SK-N-SH (cell line): ENCODE data around the gene SLFN11. TPM values are rescaled to one million over a fixed set of nuclear protein-coding genes. Genes with fewer than 3 reads are reported as not detected.
A peak's percentile ranks its signal among the peaks of the same experiment; 100 is the strongest.

ENCODE experiments used
- CTCF ChIA-PET: fragments of 300-600, 350-600 bp; formaldehyde crosslinking; extraction: SDS; loops from one replicate; lab custom pipeline; 2021; lab: Yijun Ruan, JAX
- POLR2A ChIA-PET: fragments of 350-600 bp; sonication (Branson Sonifier 250); formaldehyde crosslinking; extraction: SDS; loops from one replicate; lab custom pipeline; 2020; ENCODE audit warnings: antibody characterized with exemption, inconsistent platforms; lab: Yijun Ruan, JAX
- DNase-seq: peaks from one replicate; pipeline ENCODE4 v3.0.0; 2012
- H2AFZ ChIP-seq: fragments of 200-600 bp; sonication (generic); 2 replicates; pipeline ENCODE4 v1.8.1; 2016; ENCODE audit warnings: antibody characterized with exemption, mild to moderate bottlenecking, low read depth
- H3F3A ChIP-seq: fragments of 200-600 bp; sonication (generic); replicated peaks from 2 replicates; pipeline ENCODE3; 2016; ENCODE audit warnings: antibody characterized with exemption, mild to moderate bottlenecking; ENCODE audit not compliant: insufficient read depth
- H3K27ac ChIP-seq, 2 experiments: fragments of 200-500 bp in 1 of 2; fragments of 200-600 bp in 1 of 2; sonication (Bioruptor generic) in 1 of 2; sonication (generic), shearing (Covaris generic) in 1 of 2; 2 replicates each; pipeline versions ENCODE4 v1.5.1 to v1.6.1; 2014 to 2016; ENCODE audit warnings: low read depth in 2 of 2, inconsistent platforms in 1 of 2, low read length in 1 of 2, mild to moderate bottlenecking in 1 of 2, mixed read lengths in 1 of 2
- H3K27me3 ChIP-seq: fragments of 200-600 bp; sonication (generic), shearing (Covaris generic); 2 replicates; pipeline ENCODE4 v1.6.1; 2016; ENCODE audit warnings: mixed run types; ENCODE audit not compliant: insufficient read depth
- H3K36me3 ChIP-seq, 2 experiments: fragments of 200-500 bp in 1 of 2; fragments of 200-600 bp in 1 of 2; sonication (Bioruptor generic) in 1 of 2; sonication (generic) in 1 of 2; replicated peaks in 1 of 2; 2 replicates each; pipeline versions ENCODE3 to v1.5.1; 2014 to 2016; ENCODE audit warnings: low read length in 1 of 2, mild to moderate bottlenecking in 1 of 2; ENCODE audit not compliant: insufficient read depth in 2 of 2, control insufficient read depth in 1 of 2
- H3K4me1 ChIP-seq, 2 experiments: fragments of 200-500 bp in 1 of 2; fragments of 200-600 bp in 1 of 2; sonication (Bioruptor generic) in 1 of 2; sonication (generic), shearing (Covaris generic) in 1 of 2; 2 replicates each; pipeline versions ENCODE4 v1.5.1 to v1.6.1; 2014 to 2016; ENCODE audit warnings: low read depth in 1 of 2, low read length in 1 of 2, mixed run types in 1 of 2; ENCODE audit not compliant: insufficient read depth in 2 of 2, control insufficient read depth in 1 of 2
- H3K4me2 ChIP-seq: fragments of 200-600 bp; sonication (generic), shearing (Covaris generic); 2 replicates; pipeline ENCODE4 v1.6.1; 2017; ENCODE audit warnings: mixed run types
- H3K4me3 ChIP-seq, 2 experiments: fragments of 200-500 bp in 1 of 2; fragments of 200-600 bp in 1 of 2; sonication (Bioruptor generic) in 1 of 2; sonication (generic), shearing (Covaris generic) in 1 of 2; 2 replicates each; pipeline versions ENCODE4 v1.5.1 to v1.8.1; 2014 to 2016; ENCODE audit warnings: low read depth in 2 of 2, inconsistent platforms in 1 of 2, low read length in 1 of 2, mild to moderate bottlenecking in 1 of 2, mixed read lengths in 1 of 2, moderate library complexity in 1 of 2
- H3K79me2 ChIP-seq: fragments of 200-600 bp; sonication (generic); 2 replicates; pipeline ENCODE4 v1.8.1; 2017; ENCODE audit warnings: mild to moderate bottlenecking; ENCODE audit not compliant: insufficient read depth
- H3K9ac ChIP-seq: fragments of 200-600 bp; sonication (generic); 2 replicates; pipeline ENCODE4 v1.6.1; 2017; ENCODE audit warnings: mixed run types
- H3K9me2 ChIP-seq: fragments of 200-600 bp; sonication (generic); 2 replicates; pipeline ENCODE4 v1.6.1; 2017; ENCODE audit warnings: mixed run types
- H3K9me3 ChIP-seq: fragments of 200-600 bp; sonication (generic); 2 replicates; pipeline ENCODE4 v1.6.1; 2017; ENCODE audit warnings: mixed run types, mild to moderate bottlenecking, moderate library complexity
- H4K20me1 ChIP-seq: fragments of 200-600 bp; sonication (generic); 2 replicates; pipeline ENCODE4 v1.6.1; 2017; ENCODE audit warnings: mild to moderate bottlenecking, mixed run types; ENCODE audit not compliant: insufficient read depth
- CHD2 ChIP-seq: fragments of 150-350 bp; IDR thresholded peaks from 2 replicates; pipeline ENCODE4 v1.6.1; 2018; ENCODE audit warnings: low read length; ENCODE audit not compliant: partially characterized antibody
- EP300 ChIP-seq, 2 experiments: IDR thresholded peaks; 2 replicates each; pipeline versions ENCODE4 v1.4.0 to v1.6.1; 2012; ENCODE audit warnings: borderline replicate concordance in 1 of 2, low read depth in 1 of 2, low read length in 1 of 2
- FOSL2 ChIP-seq: IDR thresholded peaks from 2 replicates; pipeline ENCODE4 v1.4.0; 2012; ENCODE audit warnings: low read depth, mild to moderate bottlenecking, moderate library complexity, borderline replicate concordance
- FOXJ3 ChIP-seq: sonication (generic); formaldehyde crosslinking; IDR thresholded peaks from 2 replicates; pipeline ENCODE4 v1.5.1; 2020; ENCODE audit warnings: mild to moderate bottlenecking, missing genetic modification reagents
- FOXM1 ChIP-seq: IDR thresholded peaks from 2 replicates; pipeline ENCODE4 v1.4.0; 2012; ENCODE audit warnings: low read depth, mild to moderate bottlenecking
- GATA2 ChIP-seq: sonication (generic); formaldehyde crosslinking; IDR thresholded peaks from 2 replicates; pipeline ENCODE4 v1.5.0; 2020; ENCODE audit warnings: mild to moderate bottlenecking, missing genetic modification reagents
- JUND ChIP-seq: IDR thresholded peaks from 2 replicates; pipeline ENCODE4 v1.4.0; 2012
- NFIC ChIP-seq: IDR thresholded peaks from 2 replicates; pipeline ENCODE4 v1.4.0; 2012; ENCODE audit warnings: borderline replicate concordance
- RAD21 ChIP-seq: IDR thresholded peaks from 2 replicates; pipeline ENCODE4 v1.6.1; 2012; ENCODE audit warnings: mild to moderate bottlenecking, low read length
- RXRA ChIP-seq: IDR thresholded peaks from 2 replicates; pipeline ENCODE4 v1.4.0; 2012; ENCODE audit warnings: low read depth, mild to moderate bottlenecking, borderline replicate concordance
- TAF1 ChIP-seq: IDR thresholded peaks from 2 replicates; pipeline ENCODE4 v1.6.1; 2012; ENCODE audit warnings: low read depth, mild to moderate bottlenecking, low read length, moderate library complexity, borderline replicate concordance
- TCF12 ChIP-seq: IDR thresholded peaks from 2 replicates; pipeline ENCODE4 v1.4.0; 2012
- WGBS: methylation state at CpG from one replicate; pipeline ENCODE4 v1.1.6; 2017; ENCODE audit warnings: low lambda C conversion rate; 5-methylcytosine and 5-hydroxymethylcytosine counted together
- polyA plus RNA-seq, 3 experiments: library from polyadenylated mRNA; depleted of rRNA; stranded (reverse); fragments of >200 nt; gene quantifications; 2 replicates each; pipeline ENCODE4 v1.2.3, GENCODE V29; 2012
- TF ChIP-seq, protein P1 (sequence below): IDR thresholded peaks from 2 replicates; pipeline ENCODE4; 2012
- TF ChIP-seq, protein P2 (sequence below): IDR thresholded peaks from 2 replicates; pipeline ENCODE4 v1.4.0; 2012; ENCODE audit warnings: low read depth, borderline replicate concordance
- TF ChIP-seq, protein P3 (sequence below): fragments of 150-350 bp; IDR thresholded peaks from 2 replicates; pipeline ENCODE4 v1.6.1; 2016; ENCODE audit warnings: mild to moderate bottlenecking, low read depth, low read length

SLFN11 gene
- polyA plus RNA-seq, 1 of the 3 experiments (the other 2 are of a cell fraction), result 0.02 TPM

DNA sequence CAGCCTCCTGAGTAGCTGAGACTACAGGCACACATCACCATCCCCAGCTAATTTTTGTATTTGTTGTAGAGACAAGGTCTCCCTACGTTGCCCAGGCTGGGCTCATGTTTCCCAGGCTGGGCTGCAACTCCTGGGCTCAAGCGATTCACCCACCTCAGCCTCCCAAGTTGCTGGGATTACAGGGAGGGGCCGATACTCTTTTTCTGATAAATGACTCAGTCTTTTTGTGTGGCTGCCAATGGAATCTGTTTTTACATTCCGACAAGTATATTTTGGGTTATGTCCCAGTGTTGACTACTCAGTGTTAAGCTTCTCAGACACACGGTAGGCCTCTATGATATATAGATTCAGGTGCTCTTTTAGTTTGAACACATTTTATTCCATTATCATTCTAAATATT is 58.1 kb downstream of the SLFN11 start:
- peaks cover 0 to 3% of the 10 kb centered on the region in 2 experiments; a peak in 1 of 4 replicates for H3K4me1 ChIP-seq
- peak overlapping the region; percentile 53; the same call in 1 of the 2 replicates for H3K4me2 ChIP-seq
- H3K9ac ChIP-seq, result no peak overlapping the region
- H2AFZ ChIP-seq, result no peak overlapping the region
- H3K4me3 ChIP-seq, result no peak overlapping the region
- TF ChIP-seq GATA2 (CRISPR knock-in tag), result no peak
- peak; percentile 8; the same call in 1 of the 2 replicates for TF ChIP-seq TCF12
- TF ChIP-seq, protein P1, sequence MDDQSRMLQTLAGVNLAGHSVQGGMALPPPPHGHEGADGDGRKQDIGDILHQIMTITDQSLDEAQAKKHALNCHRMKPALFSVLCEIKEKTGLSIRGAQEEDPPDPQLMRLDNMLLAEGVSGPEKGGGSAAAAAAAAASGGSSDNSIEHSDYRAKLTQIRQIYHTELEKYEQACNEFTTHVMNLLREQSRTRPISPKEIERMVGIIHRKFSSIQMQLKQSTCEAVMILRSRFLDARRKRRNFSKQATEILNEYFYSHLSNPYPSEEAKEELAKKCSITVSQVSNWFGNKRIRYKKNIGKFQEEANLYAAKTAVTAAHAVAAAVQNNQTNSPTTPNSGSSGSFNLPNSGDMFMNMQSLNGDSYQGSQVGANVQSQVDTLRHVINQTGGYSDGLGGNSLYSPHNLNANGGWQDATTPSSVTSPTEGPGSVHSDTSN, result 0 out of 2 replicates have a peak, but pooled peaks have one; percentile 3
- peak; percentile 38 for TF ChIP-seq JUND
- no peak for TF ChIP-seq TAF1
- TF ChIP-seq FOXM1, result no peak
- peak; percentile 56; the same call in 1 of the 2 replicates for TF ChIP-seq FOSL2
- TF ChIP-seq NFIC, result peak; percentile 69
- TF ChIP-seq, all 33 proteins: peak for 5
- POLR2A ChIA-PET, result no interaction called here
- no peaks in the 10 kb centered on the region for H3F3A ChIP-seq
- no peak overlapping the region for H3K27ac ChIP-seq
- H3K9me2 ChIP-seq, result no peaks in the 10 kb centered on the region
- H4K20me1 ChIP-seq, result no peaks in the 10 kb centered on the region
- CTCF ChIA-PET, result interaction anchor here (0.9 to 7.2 kb wide), 3 partner anchors 18 to 432 kb away, joined by 3 to 118 read pairs (median 3); partner anchors contain the start of gene SLFN12L
- 0 out of 2 replicates have a peak, but pooled peaks cover 6% of the 10 kb centered on the region for H3K27me3 ChIP-seq
- H3K9me3 ChIP-seq, result no peaks in the 10 kb centered on the region
- no peaks in the 10 kb centered on the region for H3K79me2 ChIP-seq
- no peaks in the 10 kb centered on the region for H3K36me3 ChIP-seq
- no peak for DNase-seq
- WGBS, result 10% methylated on average over 5 of the region's 5 CpGs

GRCh38 chr17:35314415-35315216 is 58.8 kb downstream of the SLFN11 start:
- ChIA-PET CTCF (interaction anchor here (0.9 to 7.2 kb wide), 4 partner anchors 11 to 222 kb away, joined by 3 to 118 read pairs (median 4); partner anchors contain the start of gene SLFN12L), POLR2A (no interaction called here)
- no peaks in the 10 kb centered on the region for H4K20me1 ChIP-seq
- H3K4me3 ChIP-seq, result no peak overlapping the region
- peak; percentile 2 for DNase-seq
- H3K9me2 ChIP-seq, result no peaks in the 10 kb centered on the region
- WGBS, result 57% methylated on average over 8 of the region's 9 CpGs
- H3F3A ChIP-seq, result no peaks in the 10 kb centered on the region
- peaks cover 0 to 3% of the 10 kb centered on the region in 2 experiments; a peak in 1 of 4 replicates for H3K4me1 ChIP-seq
- no peaks in the 10 kb centered on the region for H3K36me3 ChIP-seq
- H3K27me3 ChIP-seq, result 0 out of 2 replicates have a peak, but pooled peaks cover 6% of the 10 kb centered on the region
- no peak overlapping the region for H3K9ac ChIP-seq
- no peaks in the 10 kb centered on the region for H3K79me2 ChIP-seq
- peak overlapping the region; percentile 53; the same call in 1 of the 2 replicates for H3K4me2 ChIP-seq
- H3K27ac ChIP-seq, result no peak overlapping the region
- TF ChIP-seq RXRA (no peak), FOSL2 (no peak), RAD21 (no peak), FOXJ3 (no peak), EP300 (IDR thresholded peaks at IDR 0.05; ENCODE audit: borderline replicate concordance in 1 of 2, low read depth in 1 of 2, low read length in 1 of 2) (no peak), CHD2 (no peak)
- TF ChIP-seq, protein P2, sequence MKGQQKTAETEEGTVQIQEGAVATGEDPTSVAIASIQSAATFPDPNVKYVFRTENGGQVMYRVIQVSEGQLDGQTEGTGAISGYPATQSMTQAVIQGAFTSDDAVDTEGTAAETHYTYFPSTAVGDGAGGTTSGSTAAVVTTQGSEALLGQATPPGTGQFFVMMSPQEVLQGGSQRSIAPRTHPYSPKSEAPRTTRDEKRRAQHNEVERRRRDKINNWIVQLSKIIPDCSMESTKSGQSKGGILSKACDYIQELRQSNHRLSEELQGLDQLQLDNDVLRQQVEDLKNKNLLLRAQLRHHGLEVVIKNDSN, result no peak
- TF ChIP-seq, protein P3, sequence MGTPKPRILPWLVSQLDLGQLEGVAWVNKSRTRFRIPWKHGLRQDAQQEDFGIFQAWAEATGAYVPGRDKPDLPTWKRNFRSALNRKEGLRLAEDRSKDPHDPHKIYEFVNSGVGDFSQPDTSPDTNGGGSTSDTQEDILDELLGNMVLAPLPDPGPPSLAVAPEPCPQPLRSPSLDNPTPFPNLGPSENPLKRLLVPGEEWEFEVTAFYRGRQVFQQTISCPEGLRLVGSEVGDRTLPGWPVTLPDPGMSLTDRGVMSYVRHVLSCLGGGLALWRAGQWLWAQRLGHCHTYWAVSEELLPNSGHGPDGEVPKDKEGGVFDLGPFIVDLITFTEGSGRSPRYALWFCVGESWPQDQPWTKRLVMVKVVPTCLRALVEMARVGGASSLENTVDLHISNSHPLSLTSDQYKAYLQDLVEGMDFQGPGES, result no peak
- no peak overlapping the region for H2AFZ ChIP-seq
- no peaks in the 10 kb centered on the region for H3K9me3 ChIP-seq
